ENCODE data around the gene GDF10.
A peak's percentile ranks its signal among the peaks of the same experiment; 100 is the strongest.

The GDF10 gene

GRCh38 chr10:47336387-47337134 is 36.6 kb downstream of the GDF10 start:
- DNase-seq = no peak

GRCh38 chr10:47337310-47337709 is 37.3 kb downstream of the GDF10 start:
- no peak for DNase-seq

- no peak for DNase-seq
Observed at GRCh38 chr10:47339186-47339735, 39.3 kb downstream of the GDF10 start.

GRCh38 chr10:47339759-47340607 is 40.0 kb downstream of the GDF10 start:
- DNase-seq = no peak

GRCh38 chr10:47340608-47341170 is 40.7 kb downstream of the GDF10 start:
- peak; percentile 80 to 83 for DNase-seq

- DNase-seq = no peak
Observed at GRCh38 chr10:47344996-47345870, 45.2 kb downstream of the GDF10 start.

GRCh38 chr10:47346581-47347302 is 46.7 kb downstream of the GDF10 start:
- no peak for DNase-seq

- no peak for DNase-seq
Observed at GRCh38 chr10:47347303-47347675, 47.3 kb downstream of the GDF10 start.

- no peak for DNase-seq
Observed at GRCh38 chr10:47348138-47348651, 48.2 kb downstream of the GDF10 start, which contains the start of gene RBP3. Gene RBP3, plus strand, starts transcription at chr10:47348363. Its CDS starts 122 bp downstream, at chr10:47348485.

GRCh38 chr10:47348661-47349470 is 48.9 kb downstream of the GDF10 start:
- no peak for DNase-seq

- DNase-seq = no peak
Observed at GRCh38 chr10:47349516-47349915, 49.5 kb downstream of the GDF10 start.

GRCh38 chr10:47349941-47350371 is 50.0 kb downstream of the GDF10 start:
- no peak for DNase-seq

GRCh38 chr10:47350671-47351640 is 51.0 kb downstream of the GDF10 start:
- DNase-seq = no peak

- DNase-seq = no peak
Observed at GRCh38 chr10:47351899-47352815, 52.2 kb downstream of the GDF10 start.

- no peak for DNase-seq
Observed at GRCh38 chr10:47353351-47353750, 53.4 kb downstream of the GDF10 start.

GRCh38 chr10:47354165-47354564 is 54.2 kb downstream of the GDF10 start:
- no peak for DNase-seq

- no peak for DNase-seq
Observed at GRCh38 chr10:47354900-47355299, 54.9 kb downstream of the GDF10 start.

GRCh38 chr10:47356708-47357107 is 56.7 kb downstream of the GDF10 start:
- DNase-seq = no peak
